Vagina (tissue), 2 donors: ENCODE results near the gene CTU1.

Experiments used
- CTCF ChIP-seq, 3 experiments: fragments of 450-650 bp in 2 of 3; fragments of 200-600 bp in 1 of 3; sonication (generic) in 1 of 3; IDR thresholded peaks; one replicate each; pipeline ENCODE4 v1.5.1; 2017 to 2019; ENCODE audit warnings: antibody characterized with exemption in 3 of 3, mild to moderate bottlenecking in 2 of 3, moderate library complexity in 2 of 3
- POLR2A ChIP-seq, 2 donors: fragments of 450-650 bp; IDR thresholded peaks; one replicate each; pipeline ENCODE4 v1.6.1; 2017; ENCODE audit warnings: antibody characterized with exemption in 2 of 2, mild to moderate bottlenecking in 2 of 2, moderate library complexity in 2 of 2
- POLR2AphosphoS5 ChIP-seq, 2 donors: sonication (generic); formaldehyde crosslinking; IDR thresholded peaks; one replicate each; pipeline ENCODE4 v1.9.0; 2017; ENCODE audit warnings: antibody characterized with exemption in 2 of 2, mild to moderate bottlenecking in 2 of 2, low read depth in 1 of 2; ENCODE audit not compliant: insufficient read depth in 1 of 2

GRCh38 chr19:51108805-51109146 is 567 bp upstream of the CTU1 start:
- TF ChIP-seq POLR2AphosphoS5 (IDR thresholded peaks at IDR 0.05; ENCODE audit: insufficient read depth in 1 of 2, low read depth in 1 of 2): no peak
- no peak for TF ChIP-seq CTCF (IDR thresholded peaks at IDR 0.05)
- TF ChIP-seq POLR2A (IDR thresholded peaks at IDR 0.05): no peak
